ENCODE measurements around the gene NBEA.

NBEA gene

GRCh38 chr13:35698911-35699576, 757.0 kb downstream of the NBEA start:
- no peak overlapping the region for H4K12ac ChIP-seq (ENCODE audit: low read depth, low read length)
- no CpG with 5 or more reads among the region's 11 CpGs for WGBS (ENCODE audit: extremely low coverage, insufficient coverage, insufficient read length)
- no peak overlapping the region for H3K4ac ChIP-seq (ENCODE audit: low read depth, low read length)
- H4K8ac ChIP-seq (ENCODE audit: low read depth, low read length), result no peak overlapping the region
- H3K23ac ChIP-seq (ENCODE audit: low read length), result no peak overlapping the region
- H3K27ac ChIP-seq (ENCODE audit: low read depth, low read length), result no peak overlapping the region
- no peak overlapping the region for H4K91ac ChIP-seq (ENCODE audit: low read depth, low read length)
- no peaks in the 10 kb centered on the region for H3K79me1 ChIP-seq (ENCODE audit: low read length)
- no peak overlapping the region for H3K14ac ChIP-seq (ENCODE audit: low read length)
- H3K4me3 ChIP-seq (ENCODE audit: low read depth, low read length), result no peak overlapping the region
- H2BK12ac ChIP-seq (ENCODE audit: low read length), result no peak overlapping the region
- no peak overlapping the region for H2BK5ac ChIP-seq (ENCODE audit: low read depth, low read length, poor library complexity)
- no peak overlapping the region for H2AK5ac ChIP-seq (ENCODE audit: low read length)
- no peak overlapping the region for H3K4me2 ChIP-seq (ENCODE audit: low read length)
- no peaks in the 10 kb centered on the region for H3K79me2 ChIP-seq (ENCODE audit: control insufficient read depth, insufficient read depth, low read length, poor library complexity)
- no peak overlapping the region for H2AFZ ChIP-seq (ENCODE audit: insufficient read depth, low read length, poor library complexity)
- H3K9me3 ChIP-seq (ENCODE audit: insufficient read depth, low read depth, low read length), result no peaks in the 10 kb centered on the region
- no peaks in the 10 kb centered on the region for H3K27me3 ChIP-seq (ENCODE audit: insufficient read depth, low read length)
- H3K9ac ChIP-seq (ENCODE audit: low read length), result no peak overlapping the region
- peaks cover 3 to 12% of the 10 kb centered on the region in 2 experiments for H3K4me1 ChIP-seq (ENCODE audit: control insufficient read depth in 1 of 2, insufficient read depth in 2 of 2, low read length in 2 of 2)
- H3K18ac ChIP-seq (ENCODE audit: low read length), result no peak overlapping the region
- peak in 1 of 2 donors; percentile 31 for DNase-seq
- H3K36me3 ChIP-seq (ENCODE audit: control insufficient read depth in 1 of 2, insufficient read depth in 2 of 2, low read length in 2 of 2), result no peaks in the 10 kb centered on the region
- no peak overlapping the region for H2BK120ac ChIP-seq (ENCODE audit: insufficient read depth, low read length, poor library complexity)

- Histone ChIP-seq H4K8ac (ENCODE audit: low read depth, low read length) (no peak overlapping the region), H4K91ac (ENCODE audit: low read depth, low read length) (no peak overlapping the region), H3K79me1 (ENCODE audit: low read length) (no peaks in the 10 kb centered on the region), H3K4me3 (ENCODE audit: low read depth, low read length) (no peak overlapping the region), H2BK5ac (ENCODE audit: low read depth, low read length, poor library complexity) (no peak overlapping the region), H3K27ac (ENCODE audit: low read depth, low read length) (no peak overlapping the region), H3K9ac (ENCODE audit: low read length) (no peak overlapping the region), H3K14ac (ENCODE audit: low read length) (no peak overlapping the region), H3K4me2 (ENCODE audit: low read length) (no peak overlapping the region), H3K4me1 (ENCODE audit: control insufficient read depth in 1 of 2, insufficient read depth in 2 of 2, low read length in 2 of 2) (peaks cover 3 to 12% of the 10 kb centered on the region in 2 experiments), H3K27me3 (ENCODE audit: insufficient read depth, low read length) (no peaks in the 10 kb centered on the region), H2AK5ac (ENCODE audit: low read length) (no peak overlapping the region), H3K9me3 (ENCODE audit: insufficient read depth, low read depth, low read length) (no peaks in the 10 kb centered on the region), H2AFZ (ENCODE audit: insufficient read depth, low read length, poor library complexity) (no peak overlapping the region), H2BK12ac (ENCODE audit: low read length) (no peak overlapping the region), H3K79me2 (ENCODE audit: control insufficient read depth, insufficient read depth, low read length, poor library complexity) (no peaks in the 10 kb centered on the region), H3K4ac (ENCODE audit: low read depth, low read length) (no peak overlapping the region), H3K23ac (ENCODE audit: low read length) (no peak overlapping the region), H3K36me3 (ENCODE audit: control insufficient read depth in 1 of 2, insufficient read depth in 2 of 2, low read length in 2 of 2) (no peaks in the 10 kb centered on the region), H3K18ac (ENCODE audit: low read length) (no peak overlapping the region), H2BK120ac (ENCODE audit: insufficient read depth, low read length, poor library complexity) (no peak overlapping the region), H4K12ac (ENCODE audit: low read depth, low read length) (no peak overlapping the region)
- DNase-seq, result no peak
- WGBS (ENCODE audit: extremely low coverage, insufficient coverage, insufficient read length), result no CpG with 5 or more reads among the region's 13 CpGs
Observed at GRCh38 chr13:35699825-35700510, 757.9 kb downstream of the NBEA start.

DNA sequence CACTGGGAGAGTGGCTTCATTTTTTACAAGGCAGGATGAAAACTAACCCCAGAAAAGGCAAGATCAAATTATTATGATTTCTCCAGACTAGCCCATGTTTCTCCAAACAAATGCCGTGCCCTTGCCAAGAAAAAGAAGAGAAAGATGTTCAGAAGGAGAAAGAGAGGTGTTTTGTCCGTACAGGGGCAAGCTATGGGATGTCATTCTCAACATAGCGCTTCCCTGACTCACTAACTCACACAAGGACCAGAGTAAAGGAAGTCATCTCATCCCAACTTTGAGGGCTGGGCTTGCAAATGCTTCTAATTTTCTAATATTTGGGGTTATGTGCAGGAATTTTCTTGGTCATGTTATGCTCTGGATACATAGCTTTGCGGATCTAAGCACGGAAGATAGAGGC, 758.6 kb downstream of the NBEA start:
- H3K4me1 ChIP-seq (ENCODE audit: control insufficient read depth in 1 of 2, insufficient read depth in 2 of 2, low read length in 2 of 2), result peaks cover 3 to 12% of the 10 kb centered on the region in 2 experiments
- no CpG with 5 or more reads among the region's 5 CpGs for WGBS (ENCODE audit: extremely low coverage, insufficient coverage, insufficient read length)
- H3K36me3 ChIP-seq (ENCODE audit: control insufficient read depth in 1 of 2, insufficient read depth in 2 of 2, low read length in 2 of 2), result no peaks in the 10 kb centered on the region
- no peak overlapping the region for H4K91ac ChIP-seq (ENCODE audit: low read depth, low read length)
- no peak overlapping the region for H3K23ac ChIP-seq (ENCODE audit: low read length)
- DNase-seq, result no peak
- H4K8ac ChIP-seq (ENCODE audit: low read depth, low read length), result no peak overlapping the region
- no peak overlapping the region for H3K4ac ChIP-seq (ENCODE audit: low read depth, low read length)
- no peak overlapping the region for H3K4me3 ChIP-seq (ENCODE audit: low read depth, low read length)
- H3K14ac ChIP-seq (ENCODE audit: low read length), result no peak overlapping the region
- no peak overlapping the region for H2BK120ac ChIP-seq (ENCODE audit: insufficient read depth, low read length, poor library complexity)
- no peaks in the 10 kb centered on the region for H3K27me3 ChIP-seq (ENCODE audit: insufficient read depth, low read length)
- no peaks in the 10 kb centered on the region for H3K9me3 ChIP-seq (ENCODE audit: insufficient read depth, low read depth, low read length)
- no peak overlapping the region for H3K27ac ChIP-seq (ENCODE audit: low read depth, low read length)
- no peaks in the 10 kb centered on the region for H3K79me1 ChIP-seq (ENCODE audit: low read length)
- no peak overlapping the region for H4K12ac ChIP-seq (ENCODE audit: low read depth, low read length)
- no peak overlapping the region for H3K4me2 ChIP-seq (ENCODE audit: low read length)
- no peak overlapping the region for H2BK5ac ChIP-seq (ENCODE audit: low read depth, low read length, poor library complexity)
- no peaks in the 10 kb centered on the region for H3K79me2 ChIP-seq (ENCODE audit: control insufficient read depth, insufficient read depth, low read length, poor library complexity)
- no peak overlapping the region for H2AFZ ChIP-seq (ENCODE audit: insufficient read depth, low read length, poor library complexity)
- no peak overlapping the region for H3K9ac ChIP-seq (ENCODE audit: low read length)
- no peak overlapping the region for H3K18ac ChIP-seq (ENCODE audit: low read length)
- no peak overlapping the region for H2AK5ac ChIP-seq (ENCODE audit: low read length)
- H2BK12ac ChIP-seq (ENCODE audit: low read length), result no peak overlapping the region

DNA sequence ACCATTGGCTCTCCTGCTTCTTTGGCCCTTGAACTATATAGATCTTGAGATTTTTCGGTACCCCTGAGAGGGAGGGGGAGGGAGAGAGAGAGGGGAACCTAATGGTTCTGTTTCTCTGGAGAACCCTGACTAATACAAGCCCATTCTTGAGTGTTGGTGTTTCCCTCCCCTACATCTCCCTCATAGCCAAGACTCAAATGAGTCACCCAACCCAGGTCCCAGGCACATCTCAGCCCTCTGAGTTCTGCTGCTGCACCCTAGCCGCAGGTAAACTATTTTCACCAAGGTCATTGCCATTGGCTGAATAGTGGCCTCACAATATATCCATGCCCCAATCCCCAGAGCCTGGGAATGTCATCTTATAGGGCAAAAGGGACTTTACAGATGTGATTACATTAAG, 760.2 kb downstream of the NBEA start:
- no CpG with 5 or more reads among the region's 2 CpGs for WGBS (ENCODE audit: extremely low coverage, insufficient coverage, insufficient read length)
- no peaks in the 10 kb centered on the region for H3K36me3 ChIP-seq (ENCODE audit: control insufficient read depth in 1 of 2, insufficient read depth in 2 of 2, low read length in 2 of 2)

More for the DNA sequence above, 760.2 kb downstream of the NBEA start:
- Histone ChIP-seq H2AK5ac (ENCODE audit: low read length) (no peak overlapping the region), H2BK12ac (ENCODE audit: low read length) (no peak overlapping the region), H3K14ac (ENCODE audit: low read length) (no peak overlapping the region), H3K9me3 (ENCODE audit: insufficient read depth, low read depth, low read length) (no peaks in the 10 kb centered on the region), H3K23ac (ENCODE audit: low read length) (no peak overlapping the region), H3K4me2 (ENCODE audit: low read length) (no peak overlapping the region), H4K12ac (ENCODE audit: low read depth, low read length) (no peak overlapping the region), H3K79me2 (ENCODE audit: control insufficient read depth, insufficient read depth, low read length, poor library complexity) (no peaks in the 10 kb centered on the region), H2AFZ (ENCODE audit: insufficient read depth, low read length, poor library complexity) (no peak overlapping the region), H4K91ac (ENCODE audit: low read depth, low read length) (no peak overlapping the region), H3K27ac (ENCODE audit: low read depth, low read length) (no peak overlapping the region), H3K27me3 (ENCODE audit: insufficient read depth, low read length) (no peaks in the 10 kb centered on the region), H3K4me1 (ENCODE audit: control insufficient read depth in 1 of 2, insufficient read depth in 2 of 2, low read length in 2 of 2) (peaks cover 0 to 5% of the 10 kb centered on the region in 2 experiments), H2BK5ac (ENCODE audit: low read depth, low read length, poor library complexity) (no peak overlapping the region), H3K4me3 (ENCODE audit: low read depth, low read length) (no peak overlapping the region), H3K4ac (ENCODE audit: low read depth, low read length) (no peak overlapping the region), H3K79me1 (ENCODE audit: low read length) (no peaks in the 10 kb centered on the region), H2BK120ac (ENCODE audit: insufficient read depth, low read length, poor library complexity) (no peak overlapping the region), H4K8ac (ENCODE audit: low read depth, low read length) (no peak overlapping the region), H3K18ac (ENCODE audit: low read length) (no peak overlapping the region), H3K9ac (ENCODE audit: low read length) (no peak overlapping the region)
- no peak for DNase-seq
